Activated CD8-positive, alpha-beta T cell treated with anti-CD3 and anti-CD28 coated beads for 36 hours (primary cell): ENCODE data around the gene NFX1. TPM values are rescaled to one million over a fixed set of nuclear protein-coding genes. Genes with fewer than 3 reads are reported as not detected.

ENCODE experiments used
- ATAC-seq: fragments of 200-7000 bp; cut with Tn5 transposase; one replicate; pipeline ENCODE4 v1.10.0; 2021; ENCODE audit warnings: mild to moderate bottlenecking, moderate library complexity
- CTCF ChIA-PET: fragments of 350-600 bp; sonication (Branson Sonifier 250); formaldehyde crosslinking; loops from one replicate; lab custom pipeline; 2021; ENCODE audit warnings: antibody characterized with exemption; lab: Charles Lee
- POLR2A ChIA-PET: fragments of 350-600 bp; sonication (Branson Sonifier 250); formaldehyde crosslinking; loops from one replicate; lab custom pipeline; 2021; ENCODE audit warnings: antibody characterized with exemption; lab: Charles Lee
- DNase-seq: peaks from one replicate; pipeline ENCODE4 v3.0.0-alpha.2; 2020
- H3K27ac Mint-ChIP-seq: one replicate; pipeline ENCODE4 v1.8.0; 2021; ENCODE audit warnings: mild to moderate bottlenecking, mixed read lengths
- H3K27me3 Mint-ChIP-seq: one replicate; pipeline ENCODE4 v1.8.0; 2021; ENCODE audit warnings: mixed read lengths
- H3K36me3 Mint-ChIP-seq: one replicate; pipeline ENCODE4 v1.8.0; 2021; ENCODE audit warnings: low read depth, mixed read lengths
- H3K4me1 Mint-ChIP-seq: one replicate; pipeline ENCODE4 v1.8.0; 2021; ENCODE audit warnings: low read depth, mixed read lengths
- H3K4me3 Mint-ChIP-seq: one replicate; pipeline ENCODE4 v1.8.0; 2021; ENCODE audit warnings: mild to moderate bottlenecking, moderate library complexity, mixed read lengths
- H3K9me3 Mint-ChIP-seq: one replicate; pipeline ENCODE4 v1.8.0; 2021; ENCODE audit warnings: mixed read lengths
- CTCF ChIP-seq: fragments of 200-600 bp; IDR thresholded peaks from one replicate; pipeline ENCODE4 v1.8.0; 2022; ENCODE audit warnings: antibody characterized with exemption, mild to moderate bottlenecking
- intact Hi-C: fragments of 100-400 bp; cut with micrococcal nuclease; formaldehyde crosslinking; loops from one replicate; pipeline ENCODE4 v1.10.0; 2022
- total RNA-seq, 2 experiments: library from RNA; stranded (reverse); gene quantifications; one replicate each; pipeline ENCODE4 v1.2.3, GENCODE V29; 2021

The NFX1 gene
- total RNA-seq, 2 experiments from 2014 or later: 37.4 to 38.9 TPM

GRCh38 chr9:33272061-33272460, 18.3 kb upstream of the NFX1 start:
- intact Hi-C loops: no loop called here
- Mint-ChIP-seq H3K4me1 (peaks cover 14% of the 10 kb centered on the region), H3K4me3 (no peak overlapping the region), H3K27ac (no peak overlapping the region), H3K9me3 (no peaks in the 10 kb centered on the region), H3K36me3 (peaks cover 46% of the 10 kb centered on the region), H3K27me3 (no peaks in the 10 kb centered on the region)
- ChIA-PET POLR2A (no interaction called here), CTCF (interaction anchor here (1.8 to 2.4 kb wide), 2 partner anchors 15 to 181 kb away, joined by 4 to 8 read pairs; no protein-coding TSS in a partner anchor)
- no peak for ATAC-seq
- no peak for DNase-seq
- no peak for TF ChIP-seq CTCF

GRCh38 chr9:33273266-33273971, 16.9 kb upstream of the NFX1 start:
- intact Hi-C loops: no loop called here
- H3K27me3 Mint-ChIP-seq: no peaks in the 10 kb centered on the region
- TF ChIP-seq CTCF: no peak
- peaks cover 9% of the 10 kb centered on the region for H3K4me1 Mint-ChIP-seq
- no peaks in the 10 kb centered on the region for H3K9me3 Mint-ChIP-seq
- H3K27ac Mint-ChIP-seq: peak overlapping the region; percentile 51
- H3K36me3 Mint-ChIP-seq: peaks cover 48% of the 10 kb centered on the region
- ATAC-seq (no peak), DNase-seq (no peak)
- H3K4me3 Mint-ChIP-seq: no peak overlapping the region
- CTCF ChIA-PET: interaction anchor here (0.8 to 2.4 kb wide), 4 partner anchors 9 to 180 kb away, joined by 3 to 8 read pairs (median 4); no protein-coding TSS in a partner anchor
- POLR2A ChIA-PET: interaction anchor here (1.2 kb wide), 1 partner anchor 10 kb away, joined by 3 read pairs; no protein-coding TSS in a partner anchor

GRCh38 chr9:33273972-33274328, 16.4 kb upstream of the NFX1 start:
- POLR2A ChIA-PET: interaction anchor here (1.2 kb wide), 1 partner anchor 9 kb away, joined by 3 read pairs; no protein-coding TSS in a partner anchor
- intact Hi-C loops: no loop called here
- no peak for DNase-seq
- Mint-ChIP-seq H3K9me3 (no peaks in the 10 kb centered on the region), H3K4me1 (peaks cover 8% of the 10 kb centered on the region), H3K27ac (no peak overlapping the region), H3K4me3 (no peak overlapping the region), H3K27me3 (no peaks in the 10 kb centered on the region), H3K36me3 (peaks cover 49% of the 10 kb centered on the region)
- CTCF ChIA-PET: interaction anchor here (1.2 to 2.4 kb wide), 3 partner anchors 8 to 179 kb away, joined by 4 to 8 read pairs (median 5); no protein-coding TSS in a partner anchor
- no peak for ATAC-seq
- no peak for TF ChIP-seq CTCF

- peaks cover 34% of the 10 kb centered on the region for H3K36me3 Mint-ChIP-seq
- no peak overlapping the region for H3K27ac Mint-ChIP-seq
- H3K27me3 Mint-ChIP-seq: no peaks in the 10 kb centered on the region
- H3K4me3 Mint-ChIP-seq: no peak overlapping the region
- peak; percentile 53 for ATAC-seq
- CTCF ChIA-PET: interaction anchor here (3.4 kb wide), 1 partner anchor 10 kb away, joined by 14 read pairs; no protein-coding TSS in a partner anchor
- intact Hi-C loops: no loop called here
- peaks cover 11% of the 10 kb centered on the region for H3K4me1 Mint-ChIP-seq
- DNase-seq: no peak
- TF ChIP-seq CTCF: no peak
- H3K9me3 Mint-ChIP-seq: no peaks in the 10 kb centered on the region
- POLR2A ChIA-PET: no interaction called here
These were observed 12.8 kb upstream of the NFX1 start for GRCh38 chr9:33277484-33277883.

- Mint-ChIP-seq H3K27me3 (no peaks in the 10 kb centered on the region), H3K27ac (no peak overlapping the region), H3K4me3 (no peak overlapping the region), H3K9me3 (no peaks in the 10 kb centered on the region), H3K36me3 (peaks cover under 1% of the 10 kb centered on the region), H3K4me1 (peaks cover 14% of the 10 kb centered on the region)
- DNase-seq (no peak), ATAC-seq (no peak)
- CTCF ChIA-PET: interaction anchor here (0.9 to 1.2 kb wide), 2 partner anchors 89 to 181 kb away, joined by 3 to 4 read pairs; no protein-coding TSS in a partner anchor
- intact Hi-C loops: no loop called here
- no peak for TF ChIP-seq CTCF
- POLR2A ChIA-PET: interaction anchor here (0.6 to 1.3 kb wide), 3 partner anchors 21 to 145 kb away, joined by 3 to 5 read pairs (median 3); partner anchors contain the start of genes BAG1 and CHMP5
These were observed 4.8 kb upstream of the NFX1 start for GRCh38 chr9:33285502-33285901.
